Mesenteric fat pad (tissue), 1 donor: ENCODE results near the gene RBMS1. TPM values are rescaled to one million over a fixed set of nuclear protein-coding genes. Genes with fewer than 3 reads are reported as not detected.
"Not testable (repeated sequence)": the region's sequence is repeated elsewhere in the genome, so short reads cannot be mapped to it uniquely, and the experiment has no call there.

Source experiments
- DNase-seq: peaks from one replicate; pipeline ENCODE4 v3.0.0-alpha.2; 2020; ENCODE audit warnings: low spot score
- total RNA-seq: library from RNA; stranded (reverse); fragmentation: NEBNext Ultra II Directional; extraction: Animal tissue kit (Norgen Biotek cat#: 25700); gene quantifications from one replicate; pipeline ENCODE4 v1.2.1, GENCODE V29; 2021
- donor health status: DM: yes; HTN: yes; CAD: no.

Gene RBMS1
- total RNA-seq, 1 donor from 2014 or later = 144 TPM

- DNase-seq = no peak
Observed at GRCh38 chr2:160471950-160472349, 21.7 kb downstream of the RBMS1 start.

GRCh38 chr2:160469621-160470204 lies 23.9 kb downstream of the RBMS1 start:
- DNase-seq = no peak

- DNase-seq = no peak
Observed at GRCh38 chr2:160469164-160469563, 24.4 kb downstream of the RBMS1 start.

GRCh38 chr2:160467086-160467485 lies 26.5 kb downstream of the RBMS1 start:
- DNase-seq = no peak

- DNase-seq = no peak
Observed at GRCh38 chr2:160465406-160465805, 28.2 kb downstream of the RBMS1 start.

GRCh38 chr2:160465002-160465401 lies 28.6 kb downstream of the RBMS1 start:
- no peak for DNase-seq

- DNase-seq = no peak
Observed at GRCh38 chr2:160464017-160464416, 29.6 kb downstream of the RBMS1 start.

GRCh38 chr2:160463245-160463644 lies 30.4 kb downstream of the RBMS1 start:
- DNase-seq = no peak

GRCh38 chr2:160460333-160460731 lies 33.3 kb downstream of the RBMS1 start:
- no peak for DNase-seq

- DNase-seq = no peak
Observed at GRCh38 chr2:160459538-160460332, 33.9 kb downstream of the RBMS1 start.

- DNase-seq = no peak
Observed at GRCh38 chr2:160458718-160459453, 34.7 kb downstream of the RBMS1 start.

- no peak for DNase-seq
Observed at GRCh38 chr2:160457588-160457987, 36.0 kb downstream of the RBMS1 start.

- DNase-seq = no peak
Observed at GRCh38 chr2:160454070-160454797, 39.4 kb downstream of the RBMS1 start.

GRCh38 chr2:160453111-160453820 lies 40.3 kb downstream of the RBMS1 start:
- no peak for DNase-seq

- DNase-seq = no peak
Observed at GRCh38 chr2:160450486-160450885, 43.1 kb downstream of the RBMS1 start.

GRCh38 chr2:160448821-160449220 lies 44.8 kb downstream of the RBMS1 start:
- DNase-seq = not testable (repeated sequence)

- no peak for DNase-seq
Observed at GRCh38 chr2:160445673-160446072, 47.9 kb downstream of the RBMS1 start.

- DNase-seq = no peak
Observed at GRCh38 chr2:160442603-160443002, 51.0 kb downstream of the RBMS1 start.

GRCh38 chr2:160440888-160441287 lies 52.7 kb downstream of the RBMS1 start:
- no peak for DNase-seq

GRCh38 chr2:160439038-160439437 lies 54.6 kb downstream of the RBMS1 start:
- DNase-seq = not testable (repeated sequence)

GRCh38 chr2:160437273-160437672 lies 56.3 kb downstream of the RBMS1 start:
- no peak for DNase-seq
